ENCODE data around the gene GNLY.

The GNLY gene

DNA sequence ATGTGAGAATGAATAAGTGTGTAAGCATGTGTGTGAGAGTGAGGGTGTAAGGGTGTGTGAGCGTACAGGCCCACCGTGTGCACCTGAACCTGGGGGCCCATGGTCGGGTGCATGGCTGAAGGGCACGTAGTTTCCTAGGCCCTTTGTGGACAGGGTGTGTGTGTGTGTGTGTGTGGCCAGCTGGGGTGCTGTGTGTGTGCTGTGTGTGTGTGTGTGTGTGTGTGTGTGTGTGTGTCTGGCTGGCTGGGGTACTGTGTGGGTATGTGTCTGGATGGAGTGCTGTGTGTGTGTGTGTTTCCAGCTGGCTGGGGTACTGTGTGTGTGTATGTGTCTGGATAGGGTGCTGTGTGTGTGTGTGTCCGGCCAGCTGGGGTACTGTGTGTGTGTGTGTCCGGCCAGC lies 28.1 kb upstream of the GNLY start:
- H3K36me3 ChIP-seq (ENCODE audit: low read length) = no peaks in the 10 kb centered on the region
- H3K9me3 ChIP-seq (ENCODE audit: insufficient read depth, low read length) = no peaks in the 10 kb centered on the region
- no peak overlapping the region for H3K4me2 ChIP-seq (ENCODE audit: low read depth, low read length, poor library complexity, severe bottlenecking)
- no peak overlapping the region for H3K9ac ChIP-seq (ENCODE audit: low read length)
- no peak overlapping the region for H2AFZ ChIP-seq (ENCODE audit: low read depth, low read length, severe bottlenecking)
- H3K27ac ChIP-seq (ENCODE audit: low read depth, low read length) = no peak overlapping the region
- no peak overlapping the region for H3K4me3 ChIP-seq (ENCODE audit: insufficient read depth, low read length, poor library complexity, severe bottlenecking)
- no peaks in the 10 kb centered on the region for H4K20me1 ChIP-seq (ENCODE audit: low read depth, low read length)
- no peaks in the 10 kb centered on the region for H3K9me2 ChIP-seq (replicated peaks; ENCODE audit: insufficient read depth, low read length)
- H3K79me2 ChIP-seq (ENCODE audit: insufficient read depth, low read length) = no peaks in the 10 kb centered on the region
- no peaks in the 10 kb centered on the region for H3F3A ChIP-seq (ENCODE audit: insufficient read depth)
- TF ChIP-seq, protein P1, sequence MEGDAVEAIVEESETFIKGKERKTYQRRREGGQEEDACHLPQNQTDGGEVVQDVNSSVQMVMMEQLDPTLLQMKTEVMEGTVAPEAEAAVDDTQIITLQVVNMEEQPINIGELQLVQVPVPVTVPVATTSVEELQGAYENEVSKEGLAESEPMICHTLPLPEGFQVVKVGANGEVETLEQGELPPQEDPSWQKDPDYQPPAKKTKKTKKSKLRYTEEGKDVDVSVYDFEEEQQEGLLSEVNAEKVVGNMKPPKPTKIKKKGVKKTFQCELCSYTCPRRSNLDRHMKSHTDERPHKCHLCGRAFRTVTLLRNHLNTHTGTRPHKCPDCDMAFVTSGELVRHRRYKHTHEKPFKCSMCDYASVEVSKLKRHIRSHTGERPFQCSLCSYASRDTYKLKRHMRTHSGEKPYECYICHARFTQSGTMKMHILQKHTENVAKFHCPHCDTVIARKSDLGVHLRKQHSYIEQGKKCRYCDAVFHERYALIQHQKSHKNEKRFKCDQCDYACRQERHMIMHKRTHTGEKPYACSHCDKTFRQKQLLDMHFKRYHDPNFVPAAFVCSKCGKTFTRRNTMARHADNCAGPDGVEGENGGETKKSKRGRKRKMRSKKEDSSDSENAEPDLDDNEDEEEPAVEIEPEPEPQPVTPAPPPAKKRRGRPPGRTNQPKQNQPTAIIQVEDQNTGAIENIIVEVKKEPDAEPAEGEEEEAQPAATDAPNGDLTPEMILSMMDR (IDR thresholded peaks at IDR 0.05; ENCODE audit: insufficient read depth, low read length, poor library complexity, severe bottlenecking) = no peak
- TF ChIP-seq EZH2phosphoT487 (conservative IDR thresholded peaks at IDR 0.05; ENCODE audit: low read length) = no peak
- H3K27me3 ChIP-seq (ENCODE audit: low read length) = no peaks in the 10 kb centered on the region

DNA sequence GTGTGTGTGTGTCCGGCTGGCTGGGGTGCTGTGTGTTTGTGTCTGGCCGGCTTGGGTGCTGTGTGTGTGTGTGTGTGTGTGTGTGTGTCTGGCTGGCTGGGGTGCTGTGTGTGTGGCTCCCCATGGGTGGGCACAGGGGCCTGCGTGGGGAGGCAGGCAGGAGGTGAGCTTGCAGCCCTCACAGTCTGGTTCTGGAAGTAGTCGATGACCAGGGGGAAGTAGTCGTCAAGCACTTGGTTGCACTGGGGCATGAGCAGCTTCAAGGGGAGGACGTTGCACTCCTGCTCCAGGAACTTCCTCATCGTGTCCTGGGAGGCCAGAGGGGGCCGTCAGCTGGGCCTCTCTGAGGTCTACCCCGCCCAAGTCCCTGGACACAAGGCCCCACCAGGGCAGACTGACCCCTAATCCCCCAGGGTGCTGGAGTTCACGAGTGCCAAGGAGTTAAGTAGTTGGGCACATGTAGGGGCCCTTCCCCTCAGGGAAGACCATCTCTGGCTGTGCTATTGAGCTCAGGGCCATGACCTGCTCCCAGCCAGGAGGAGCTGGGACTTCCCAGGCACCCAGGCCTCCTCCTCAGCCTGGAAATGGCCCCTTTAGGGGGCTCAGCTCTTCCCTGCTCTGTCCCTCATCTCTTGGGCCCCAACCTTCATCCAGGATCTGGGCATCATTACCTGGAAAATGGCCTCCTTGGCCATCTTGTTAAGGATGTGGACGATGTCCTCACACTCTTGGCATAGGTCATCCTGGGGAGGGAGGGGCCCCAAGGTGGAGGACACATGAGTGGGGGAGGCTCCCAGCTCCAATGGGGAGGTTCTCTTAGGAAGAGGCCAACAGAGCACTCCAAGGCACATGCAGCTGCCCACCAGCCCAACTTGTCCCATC lies 27.5 kb upstream of the GNLY start:
- H3K79me2 ChIP-seq (ENCODE audit: insufficient read depth, low read length) = no peaks in the 10 kb centered on the region
- H3K9me2 ChIP-seq (replicated peaks; ENCODE audit: insufficient read depth, low read length) = no peaks in the 10 kb centered on the region
- no peak overlapping the region for H3K27ac ChIP-seq (ENCODE audit: low read depth, low read length)
- H3K9ac ChIP-seq (ENCODE audit: low read length) = no peak overlapping the region
- H3K36me3 ChIP-seq (ENCODE audit: low read length) = no peaks in the 10 kb centered on the region
- H4K20me1 ChIP-seq (ENCODE audit: low read depth, low read length) = no peaks in the 10 kb centered on the region
- H3K4me2 ChIP-seq (ENCODE audit: low read depth, low read length, poor library complexity, severe bottlenecking) = no peak overlapping the region
- H3F3A ChIP-seq (ENCODE audit: insufficient read depth) = no peaks in the 10 kb centered on the region
- no peak overlapping the region for H3K4me3 ChIP-seq (ENCODE audit: insufficient read depth, low read length, poor library complexity, severe bottlenecking)
- TF ChIP-seq, protein P1 (IDR thresholded peaks at IDR 0.05; ENCODE audit: insufficient read depth, low read length, poor library complexity, severe bottlenecking) = no peak
- no peak for TF ChIP-seq EZH2phosphoT487 (conservative IDR thresholded peaks at IDR 0.05; ENCODE audit: low read length)
- no peaks in the 10 kb centered on the region for H3K9me3 ChIP-seq (ENCODE audit: insufficient read depth, low read length)
- no peak overlapping the region for H2AFZ ChIP-seq (ENCODE audit: low read depth, low read length, severe bottlenecking)
- H3K27me3 ChIP-seq (ENCODE audit: low read length) = no peaks in the 10 kb centered on the region

DNA sequence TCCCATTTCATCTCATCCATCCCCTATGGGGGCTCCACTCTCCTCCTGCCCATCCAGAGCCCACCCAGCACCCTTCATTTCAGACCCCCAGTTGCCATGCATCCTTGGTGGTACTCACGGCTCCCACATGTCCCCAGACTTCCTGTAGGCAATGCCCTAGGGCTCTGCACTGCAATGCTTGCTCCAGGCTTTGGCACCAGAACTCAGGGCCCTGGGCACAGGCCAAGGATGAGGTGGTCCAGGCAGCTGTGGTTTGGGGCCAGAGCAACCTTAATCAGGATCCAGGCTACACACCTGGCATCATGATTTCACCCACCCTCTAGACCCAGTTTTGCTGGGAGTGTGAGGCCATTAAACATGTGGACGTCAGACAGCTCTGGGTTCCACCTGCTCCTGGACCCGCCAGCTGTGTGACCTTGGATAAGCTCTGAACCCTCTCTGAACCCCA lies 26.6 kb upstream of the GNLY start:
- Histone ChIP-seq H3K9me2 (replicated peaks; ENCODE audit: insufficient read depth, low read length) (no peaks in the 10 kb centered on the region), H3K79me2 (ENCODE audit: insufficient read depth, low read length) (no peaks in the 10 kb centered on the region)

More for the DNA sequence above, 26.6 kb upstream of the GNLY start:
- Histone ChIP-seq H3F3A (ENCODE audit: insufficient read depth) (no peaks in the 10 kb centered on the region), H3K27me3 (ENCODE audit: low read length) (no peaks in the 10 kb centered on the region), H3K27ac (ENCODE audit: low read depth, low read length) (no peak overlapping the region), H2AFZ (ENCODE audit: low read depth, low read length, severe bottlenecking) (no peak overlapping the region), H3K9me3 (ENCODE audit: insufficient read depth, low read length) (no peaks in the 10 kb centered on the region), H3K4me3 (ENCODE audit: insufficient read depth, low read length, poor library complexity, severe bottlenecking) (no peak overlapping the region), H3K4me2 (ENCODE audit: low read depth, low read length, poor library complexity, severe bottlenecking) (no peak overlapping the region), H3K9ac (ENCODE audit: low read length) (no peak overlapping the region), H4K20me1 (ENCODE audit: low read depth, low read length) (no peaks in the 10 kb centered on the region), H3K36me3 (ENCODE audit: low read length) (no peaks in the 10 kb centered on the region)
- TF ChIP-seq, protein P1 (IDR thresholded peaks at IDR 0.05; ENCODE audit: insufficient read depth, low read length, poor library complexity, severe bottlenecking) = no peak
- no peak for TF ChIP-seq EZH2phosphoT487 (conservative IDR thresholded peaks at IDR 0.05; ENCODE audit: low read length)
